SK-N-SH treated with all-trans-retinoic acid at 6 μM for 48 hours (cell line): ENCODE results near the gene NFIA.

Experiments used
- BACH2 ChIP-seq: fragments of 250-450 bp; sonication (Bioruptor Pico); IDR thresholded peaks from 2 replicates; pipeline ENCODE4 v1.9.0; 2021; ENCODE audit warnings: mild to moderate bottlenecking, borderline replicate concordance
- GLIS3 ChIP-seq: fragments of 250-450 bp; sonication (Bioruptor Pico); IDR thresholded peaks from 2 replicates; pipeline ENCODE4 v1.5.0; 2020; ENCODE audit warnings: mild to moderate bottlenecking, moderate library complexity
- OSR1 ChIP-seq: fragments of 250-450 bp; sonication (Bioruptor Pico); IDR thresholded peaks from 2 replicates; pipeline ENCODE4 v1.8.0; 2022; ENCODE audit warnings: moderate library complexity, mild to moderate bottlenecking, inconsistent platforms
- RARB ChIP-seq: fragments of 250-450 bp; sonication (Bioruptor Pico); IDR thresholded peaks from 2 replicates; pipeline ENCODE4 v1.8.0; 2021; ENCODE audit warnings: mild to moderate bottlenecking, moderate library complexity
- TCF4 ChIP-seq: fragments of 250-450 bp; sonication (Bioruptor Pico); IDR thresholded peaks from 2 replicates; pipeline ENCODE4 v1.8.0; 2021; ENCODE audit warnings: mild to moderate bottlenecking, moderate library complexity, borderline replicate concordance
- ZFP3 ChIP-seq: fragments of 250-450 bp; sonication (Bioruptor Pico); IDR thresholded peaks from 2 replicates; pipeline ENCODE4 v1.5.0; 2020; ENCODE audit warnings: mild to moderate bottlenecking, moderate library complexity
- ZFP30 ChIP-seq: fragments of 450-650 bp; formaldehyde crosslinking; IDR thresholded peaks from 2 replicates; pipeline ENCODE4 v1.5.0; 2022; ENCODE audit warnings: mild to moderate bottlenecking, moderate library complexity
- ZNF565 ChIP-seq: fragments of 450-650 bp; formaldehyde crosslinking; conservative IDR thresholded peaks from 2 replicates; pipeline ENCODE4 v1.5.0; 2020; ENCODE audit warnings: low read depth, mild to moderate bottlenecking, moderate library complexity
- ZNF70 ChIP-seq: fragments of 450-650 bp; formaldehyde crosslinking; IDR thresholded peaks from 2 replicates; pipeline ENCODE4 v1.5.0; 2020; ENCODE audit warnings: mild to moderate bottlenecking, moderate library complexity
- TF ChIP-seq, protein P1 (sequence below): fragments of 250-450 bp; sonication (Bioruptor Pico); IDR thresholded peaks from 2 replicates; pipeline ENCODE4 v1.8.0; 2020; ENCODE audit warnings: mild to moderate bottlenecking, moderate library complexity, borderline replicate concordance

DNA sequence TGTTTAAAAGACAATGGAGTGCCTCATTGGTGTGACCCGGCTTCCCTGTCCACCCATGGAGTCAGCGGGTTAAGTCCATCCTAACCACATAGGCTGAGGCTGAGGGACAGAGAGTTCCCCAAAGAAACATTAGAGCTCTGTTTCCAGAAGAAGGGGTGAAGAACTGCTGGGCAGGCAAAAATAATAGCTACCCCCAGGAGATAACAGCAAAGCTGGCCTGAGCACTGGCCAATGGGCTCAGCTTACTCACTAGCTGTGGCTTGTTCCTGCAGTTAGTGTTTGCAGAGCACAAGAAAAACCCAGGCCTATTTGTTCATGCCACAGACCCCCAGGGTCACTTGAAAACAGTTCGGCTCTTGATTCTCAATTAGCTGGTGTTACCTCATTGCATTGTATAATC, 311.2 kb downstream of the NFIA start:
- TF ChIP-seq TCF4 (CRISPR knock-in tag) (no peak), GLIS3 (CRISPR knock-in tag) (no peak), ZNF565 (no peak), ZFP30 (CRISPR knock-in tag) (no peak), ZFP3 (CRISPR knock-in tag) (no peak), BACH2 (CRISPR knock-in tag) (no peak), ZNF70 (no peak), OSR1 (no peak), RARB (CRISPR knock-in tag) (no peak)
- TF ChIP-seq, protein P1, sequence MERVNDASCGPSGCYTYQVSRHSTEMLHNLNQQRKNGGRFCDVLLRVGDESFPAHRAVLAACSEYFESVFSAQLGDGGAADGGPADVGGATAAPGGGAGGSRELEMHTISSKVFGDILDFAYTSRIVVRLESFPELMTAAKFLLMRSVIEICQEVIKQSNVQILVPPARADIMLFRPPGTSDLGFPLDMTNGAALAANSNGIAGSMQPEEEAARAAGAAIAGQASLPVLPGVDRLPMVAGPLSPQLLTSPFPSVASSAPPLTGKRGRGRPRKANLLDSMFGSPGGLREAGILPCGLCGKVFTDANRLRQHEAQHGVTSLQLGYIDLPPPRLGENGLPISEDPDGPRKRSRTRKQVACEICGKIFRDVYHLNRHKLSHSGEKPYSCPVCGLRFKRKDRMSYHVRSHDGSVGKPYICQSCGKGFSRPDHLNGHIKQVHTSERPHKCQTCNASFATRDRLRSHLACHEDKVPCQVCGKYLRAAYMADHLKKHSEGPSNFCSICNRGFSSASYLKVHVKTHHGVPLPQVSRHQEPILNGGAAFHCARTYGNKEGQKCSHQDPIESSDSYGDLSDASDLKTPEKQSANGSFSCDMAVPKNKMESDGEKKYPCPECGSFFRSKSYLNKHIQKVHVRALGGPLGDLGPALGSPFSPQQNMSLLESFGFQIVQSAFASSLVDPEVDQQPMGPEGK (CRISPR knock-in tag), result no peak
